ENCODE measurements around the gene HBZ. TPM values are rescaled to one million over a fixed set of nuclear protein-coding genes. Genes with fewer than 3 reads are reported as not detected.

HBZ gene
- not detected in 2 replicates for total RNA-seq

GRCh38 chr16:152141-153128 is at the start of gene HBZ:
HBZ (plus strand) TSS chr16:152644; CDS start chr16:152910, 266 bp downstream.

GRCh38 chr16:165539-166374 is 13.3 kb downstream of the HBZ start, which contains the start of gene HBM:
HBM (plus strand) TSS chr16:165978; CDS start chr16:165998, 20 bp downstream.

DNA sequence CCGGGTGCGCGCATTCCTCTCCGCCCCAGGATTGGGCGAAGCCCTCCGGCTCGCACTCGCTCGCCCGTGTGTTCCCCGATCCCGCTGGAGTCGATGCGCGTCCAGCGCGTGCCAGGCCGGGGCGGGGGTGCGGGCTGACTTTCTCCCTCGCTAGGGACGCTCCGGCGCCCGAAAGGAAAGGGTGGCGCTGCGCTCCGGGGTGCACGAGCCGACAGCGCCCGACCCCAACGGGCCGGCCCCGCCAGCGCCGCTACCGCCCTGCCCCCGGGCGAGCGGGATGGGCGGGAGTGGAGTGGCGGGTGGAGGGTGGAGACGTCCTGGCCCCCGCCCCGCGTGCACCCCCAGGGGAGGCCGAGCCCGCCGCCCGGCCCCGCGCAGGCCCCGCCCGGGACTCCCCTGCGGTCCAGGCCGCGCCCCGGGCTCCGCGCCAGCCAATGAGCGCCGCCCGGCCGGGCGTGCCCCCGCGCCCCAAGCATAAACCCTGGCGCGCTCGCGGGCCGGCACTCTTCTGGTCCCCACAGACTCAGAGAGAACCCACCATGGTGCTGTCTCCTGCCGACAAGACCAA is 20.0 kb downstream of the HBZ start, which contains the start of gene HBA2:
TSS of gene HBA2 (plus strand) at position 503 of the 568 bp plus-strand sequence. CDS start at position 540, 37 bp downstream.

GRCh38 chr16:176477-177382 is 24.3 kb downstream of the HBZ start, which contains the start of gene HBA1:
HBA1 (plus strand) TSS chr16:176680; CDS start chr16:176717, 37 bp downstream.

GRCh38 chr16:180101-180675 is 27.7 kb downstream of the HBZ start, which contains the start of gene HBQ1:
HBQ1 (plus strand) TSS chr16:180459; CDS start chr16:180487, 28 bp downstream.

Other genes with a start within 250 kb of the HBZ start
- gene POLR3K, start 99.0 kb upstream of the HBZ start, total RNA-seq: 4.0 and 4.8 TPM in 2 replicates
- gene SNRNP25, start 98.8 kb upstream of the HBZ start, total RNA-seq: 14.0 and 17.5 TPM in 2 replicates
- gene RHBDF1, start 80.0 kb upstream of the HBZ start, total RNA-seq: 9.8 and 17.0 TPM in 2 replicates
- 181 and 206 TPM in 2 replicates for gene MPG, start 74.4 kb upstream of the HBZ start, total RNA-seq
- 2.8 and 4.0 TPM in 2 replicates for gene NPRL3, start 14.0 kb upstream of the HBZ start, total RNA-seq
- not detected in 2 replicates for gene HBM, start 13.3 kb downstream of the HBZ start, total RNA-seq
- not detected in 2 replicates for gene HBA2, start 20.2 kb downstream of the HBZ start, total RNA-seq
- gene HBA1, start 24.0 kb downstream of the HBZ start, total RNA-seq: not detected in 2 replicates
- 0.17 and 0.33 TPM in 2 replicates for gene HBQ1, start 27.8 kb downstream of the HBZ start, total RNA-seq
- 21.2 and 36.2 TPM in 2 replicates for gene LUC7L, start 76.8 kb downstream of the HBZ start, total RNA-seq
- 35.3 and 41.0 TPM in 2 replicates for gene FAM234A, start 82.2 kb downstream of the HBZ start, total RNA-seq
- gene RGS11, start 123.3 kb downstream of the HBZ start, total RNA-seq: under 0.01 and 0.33 TPM in 2 replicates
- gene ARHGDIG, start 127.9 kb downstream of the HBZ start, total RNA-seq: not detected in 2 replicates
- 0.09 and 0.11 TPM in 2 replicates for gene PDIA2, start 130.5 kb downstream of the HBZ start, total RNA-seq
- 16.1 and 18.0 TPM in 2 replicates for gene AXIN1, start 200.1 kb downstream of the HBZ start, total RNA-seq
- 55.8 and 65.9 TPM in 2 replicates for gene MRPL28, start 217.9 kb downstream of the HBZ start, total RNA-seq
- gene PGAP6, start 229.3 kb downstream of the HBZ start, total RNA-seq: 62.1 and 67.1 TPM in 2 replicates
- 31.6 and 32.1 TPM in 2 replicates for gene NME4, start 244.6 kb downstream of the HBZ start, total RNA-seq
- gene DECR2, start 249.2 kb downstream of the HBZ start, total RNA-seq: 10.2 and 13.8 TPM in 2 replicates

Measured in dermis lymphatic vessel endothelial cell (primary cell).